Stimulated activated memory B cell treated with anti-CD40 and anti-IgM and Interleukin-4, amounts not matched to agents 10 μg/mL and 1 μg/mL and 100 μg/mL, for 72 hours (primary cell): ENCODE measurements around the gene FAM114A1.
A peak's percentile ranks its signal among the peaks of the same experiment; 100 is the strongest.
"Not testable (repeated sequence)": the region's sequence is repeated elsewhere in the genome, so short reads cannot be mapped to it uniquely, and the experiment has no call there.

Source experiments
- ATAC-seq: fragments of 150-1000 bp; cut with Tn5 transposase; 2 replicates; pipeline ENCODE4 v1.10.0; 2021
- H3K27ac Mint-ChIP-seq: one replicate; pipeline ENCODE4 v1.8.0; 2022; ENCODE audit warnings: mild to moderate bottlenecking, mixed read lengths
- H3K27me3 Mint-ChIP-seq: one replicate; pipeline ENCODE4 v1.8.0; 2022; ENCODE audit warnings: mixed read lengths
- H3K36me3 Mint-ChIP-seq: one replicate; pipeline ENCODE4 v1.8.0; 2022; ENCODE audit warnings: mixed read lengths
- H3K4me1 Mint-ChIP-seq: one replicate; pipeline ENCODE4 v1.8.0; 2022; ENCODE audit warnings: mixed read lengths
- H3K4me3 Mint-ChIP-seq: one replicate; pipeline ENCODE4 v1.8.0; 2022; ENCODE audit warnings: mild to moderate bottlenecking, moderate library complexity, mixed read lengths
- H3K9me3 Mint-ChIP-seq: one replicate; pipeline ENCODE4 v1.8.0; 2022; ENCODE audit warnings: mixed read lengths

FAM114A1 gene

DNA sequence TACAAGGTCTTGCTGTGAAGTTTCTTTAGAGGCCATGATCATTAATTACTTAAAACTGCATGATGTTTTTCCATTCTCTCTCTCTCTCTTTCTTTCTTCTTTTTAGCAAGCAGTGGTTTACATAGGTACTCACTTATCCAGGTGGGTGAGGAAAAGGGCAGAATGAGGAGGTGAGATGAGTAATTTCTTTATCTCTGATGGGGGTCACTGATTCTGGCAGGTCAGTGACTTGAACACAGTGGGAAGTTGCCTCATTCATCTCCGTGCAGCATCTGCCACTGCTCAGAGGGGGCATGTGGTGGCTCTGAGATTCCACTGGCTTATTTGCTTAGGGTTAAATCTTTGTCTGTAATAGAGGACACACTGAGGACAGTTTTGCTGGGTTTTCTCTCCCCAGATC is 62.6 kb downstream of the FAM114A1 start:
- peak; percentile 93 for ATAC-seq
- Mint-ChIP-seq H3K4me3 (no peak overlapping the region), H3K4me1 (peaks cover 17% of the 10 kb centered on the region), H3K36me3 (peaks cover 30% of the 10 kb centered on the region), H3K27me3 (no peaks in the 10 kb centered on the region), H3K27ac (peak overlapping the region; percentile 60), H3K9me3 (no peaks in the 10 kb centered on the region)

DNA sequence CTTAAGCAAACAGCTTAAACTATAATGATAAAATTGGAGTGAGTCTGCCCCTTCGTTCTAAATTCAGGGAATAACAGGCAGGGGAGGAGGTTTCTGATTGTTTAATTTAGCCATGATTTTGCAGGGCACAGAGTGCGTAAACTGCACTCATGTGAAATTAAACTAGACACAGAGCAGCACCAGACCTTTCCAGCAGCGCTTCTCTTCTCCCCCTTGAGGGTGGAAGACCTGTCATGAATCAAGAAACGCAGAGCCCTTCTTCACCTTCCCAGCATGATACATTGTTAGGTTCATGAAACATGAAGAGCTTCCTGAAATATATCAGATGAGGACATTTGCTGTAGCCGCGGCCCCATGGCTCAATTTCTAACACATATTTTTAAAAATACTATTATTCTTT is 63.1 kb downstream of the FAM114A1 start:
- H3K9me3 Mint-ChIP-seq = no peaks in the 10 kb centered on the region

DNA sequence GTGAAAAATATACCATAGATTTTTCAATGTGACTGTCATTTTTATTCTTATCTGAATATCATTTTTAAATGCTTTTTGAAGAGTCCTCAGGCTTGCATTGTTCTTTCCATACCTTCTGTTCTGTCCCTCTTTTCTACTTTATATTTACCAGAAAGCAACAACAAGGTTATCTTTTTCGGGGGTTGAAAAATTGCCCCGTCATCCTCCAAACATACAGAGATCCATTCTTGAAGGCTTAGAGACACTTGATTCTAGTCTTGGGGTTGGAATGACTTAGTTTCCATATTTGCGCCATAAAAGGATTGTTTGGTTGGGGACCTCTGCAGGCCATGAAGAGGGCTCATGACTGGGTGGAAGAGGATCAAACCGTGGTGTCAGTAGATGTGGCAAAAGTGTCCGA is 63.5 kb downstream of the FAM114A1 start:
- H3K4me1 Mint-ChIP-seq = peaks cover 17% of the 10 kb centered on the region
- H3K4me3 Mint-ChIP-seq = no peak overlapping the region
- no peaks in the 10 kb centered on the region for H3K27me3 Mint-ChIP-seq
- no peak overlapping the region for H3K27ac Mint-ChIP-seq
- peaks cover 30% of the 10 kb centered on the region for H3K36me3 Mint-ChIP-seq
- ATAC-seq = no peak
- no peaks in the 10 kb centered on the region for H3K9me3 Mint-ChIP-seq

More for the DNA sequence above, 63.1 kb downstream of the FAM114A1 start:
- no peak for ATAC-seq
- Mint-ChIP-seq H3K4me3 (no peak overlapping the region), H3K36me3 (peaks cover 30% of the 10 kb centered on the region), H3K27ac (peak overlapping the region; percentile 60), H3K4me1 (peaks cover 17% of the 10 kb centered on the region), H3K27me3 (no peaks in the 10 kb centered on the region)

DNA sequence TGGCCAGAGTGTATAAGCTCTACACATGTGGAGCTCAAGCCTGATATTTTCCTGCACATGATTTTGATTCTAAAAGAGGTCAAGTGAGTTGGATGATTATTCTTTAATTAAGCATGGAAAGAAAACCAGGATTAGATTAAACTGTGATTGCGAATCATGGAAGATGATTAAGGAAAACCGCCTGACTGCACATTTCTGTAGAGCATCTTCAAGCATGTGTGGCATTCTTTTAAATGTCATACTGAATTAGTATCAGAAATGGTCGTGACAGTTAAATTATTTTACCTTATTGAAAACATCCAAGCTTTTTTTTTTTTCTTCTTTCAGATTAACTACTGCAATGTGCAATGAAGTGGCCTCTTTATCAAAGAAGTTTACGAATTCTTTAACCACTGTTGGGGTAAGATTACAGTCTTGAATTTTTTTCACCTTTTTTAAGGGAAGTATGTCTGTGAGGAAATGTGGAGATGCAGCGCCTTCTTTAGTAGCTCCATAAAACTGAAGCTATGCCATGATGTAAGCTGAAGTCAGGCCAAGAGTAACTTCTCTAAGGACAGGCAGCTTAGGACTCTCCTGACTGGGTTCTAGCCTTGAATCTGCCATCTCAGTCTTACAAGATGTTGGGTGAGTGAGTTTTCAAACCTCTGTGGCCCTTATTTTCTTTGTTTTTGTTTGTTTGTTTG is 67.9 kb downstream of the FAM114A1 start:
- H3K4me1 Mint-ChIP-seq = peaks cover 18% of the 10 kb centered on the region
- ATAC-seq = no peak
- H3K9me3 Mint-ChIP-seq = no peaks in the 10 kb centered on the region
- H3K27me3 Mint-ChIP-seq = no peaks in the 10 kb centered on the region
- H3K27ac Mint-ChIP-seq = no peak overlapping the region
- no peak overlapping the region for H3K4me3 Mint-ChIP-seq
- peaks cover 10% of the 10 kb centered on the region for H3K36me3 Mint-ChIP-seq

DNA sequence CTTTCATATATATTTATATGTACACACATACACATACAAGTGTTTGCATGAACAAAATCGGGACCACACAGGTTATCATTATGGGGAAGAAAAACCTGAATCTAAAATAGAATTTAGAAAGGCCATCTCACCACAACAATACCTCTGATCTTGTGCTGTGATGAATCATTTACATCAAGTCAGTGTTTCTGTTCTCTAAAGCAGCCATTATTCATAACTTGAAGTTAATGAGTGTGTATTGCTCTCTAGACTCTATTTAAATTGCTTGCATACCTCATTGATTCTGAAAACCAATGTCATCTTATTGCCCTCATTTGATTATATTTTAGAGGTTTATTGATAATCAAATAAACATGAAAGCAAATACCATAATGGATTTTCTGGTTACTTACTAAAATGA is 71.6 kb downstream of the FAM114A1 start:
- peaks cover 23% of the 10 kb centered on the region for H3K4me1 Mint-ChIP-seq
- peak overlapping the region; percentile 58 for H3K27ac Mint-ChIP-seq
- no peaks in the 10 kb centered on the region for H3K9me3 Mint-ChIP-seq
- H3K4me3 Mint-ChIP-seq = no peak overlapping the region
- no peaks in the 10 kb centered on the region for H3K27me3 Mint-ChIP-seq
- ATAC-seq = peak; percentile 92
- peaks cover 6% of the 10 kb centered on the region for H3K36me3 Mint-ChIP-seq

DNA sequence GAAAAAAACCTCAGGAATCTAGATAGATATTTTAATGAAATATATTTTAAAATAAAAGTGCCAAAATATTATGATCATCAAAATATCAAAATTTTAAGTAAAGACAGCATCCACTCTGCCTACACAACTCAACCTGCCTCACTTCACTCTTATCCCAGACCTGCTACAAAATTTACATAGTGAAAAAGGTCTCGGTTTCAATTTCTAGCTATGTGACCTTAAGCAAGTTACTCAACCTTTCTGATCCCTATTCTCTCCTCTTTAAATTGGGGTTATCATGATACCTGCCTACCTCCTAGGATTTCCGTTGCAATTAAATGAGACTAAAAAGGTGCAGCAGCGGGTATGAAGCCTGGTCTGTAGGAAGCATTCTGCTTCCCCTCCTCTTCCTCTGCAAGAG is 72.9 kb downstream of the FAM114A1 start:
- Mint-ChIP-seq H3K36me3 (peaks cover 6% of the 10 kb centered on the region), H3K27ac (no peak overlapping the region), H3K27me3 (no peaks in the 10 kb centered on the region), H3K4me3 (no peak overlapping the region), H3K4me1 (peaks cover 23% of the 10 kb centered on the region), H3K9me3 (no peaks in the 10 kb centered on the region)
- no peak for ATAC-seq

DNA sequence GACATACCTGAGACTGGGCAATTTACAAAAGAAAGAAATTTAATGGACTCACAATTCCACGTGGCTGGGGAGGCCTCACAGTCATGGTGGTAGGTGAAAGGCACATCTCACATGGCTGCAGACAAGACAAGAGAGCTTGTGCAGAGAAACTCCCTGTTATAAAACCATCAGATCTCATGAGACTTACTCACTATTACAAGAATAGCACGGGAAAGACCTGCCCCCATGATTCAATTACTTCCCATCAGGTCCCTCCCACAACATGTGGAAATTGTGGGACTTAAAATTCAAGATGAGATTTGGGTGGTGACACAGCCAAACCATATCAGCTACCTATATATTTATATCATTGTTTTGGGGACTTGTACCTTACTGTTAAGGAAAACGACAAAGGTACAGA is 74.3 kb downstream of the FAM114A1 start:
- H3K4me3 Mint-ChIP-seq, H3K27me3 Mint-ChIP-seq, H3K36me3 Mint-ChIP-seq, H3K9me3 Mint-ChIP-seq, ATAC-seq: not testable (repeated sequence)
- Mint-ChIP-seq H3K4me1 (peaks cover 26% of the 10 kb centered on the region), H3K27ac (peak overlapping the region; percentile 9)

DNA sequence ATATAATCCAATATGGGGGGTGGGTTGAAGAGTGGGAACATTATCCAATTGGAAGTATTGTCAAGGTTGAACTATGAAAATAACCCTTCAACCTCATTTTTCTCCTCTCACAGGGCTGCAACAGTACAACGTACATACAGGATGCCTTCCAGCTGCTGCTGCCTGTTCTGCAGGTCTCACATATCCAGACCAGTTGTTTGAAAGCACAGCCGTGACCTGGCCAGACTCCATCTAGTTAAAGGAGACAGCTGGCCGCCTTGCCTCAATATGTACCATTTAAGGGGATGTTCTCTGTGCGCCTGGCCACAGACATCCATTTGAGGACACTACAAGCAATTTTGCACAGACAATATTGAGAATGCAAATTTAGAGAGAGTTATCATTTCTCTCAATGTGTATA is 75.7 kb downstream of the FAM114A1 start:
- H3K27me3 Mint-ChIP-seq = no peaks in the 10 kb centered on the region
- H3K27ac Mint-ChIP-seq = no peak overlapping the region
- no peak overlapping the region for H3K4me3 Mint-ChIP-seq
- peaks cover 30% of the 10 kb centered on the region for H3K4me1 Mint-ChIP-seq
- ATAC-seq = no peak
- H3K36me3 Mint-ChIP-seq = peaks cover 6% of the 10 kb centered on the region
- no peaks in the 10 kb centered on the region for H3K9me3 Mint-ChIP-seq

DNA sequence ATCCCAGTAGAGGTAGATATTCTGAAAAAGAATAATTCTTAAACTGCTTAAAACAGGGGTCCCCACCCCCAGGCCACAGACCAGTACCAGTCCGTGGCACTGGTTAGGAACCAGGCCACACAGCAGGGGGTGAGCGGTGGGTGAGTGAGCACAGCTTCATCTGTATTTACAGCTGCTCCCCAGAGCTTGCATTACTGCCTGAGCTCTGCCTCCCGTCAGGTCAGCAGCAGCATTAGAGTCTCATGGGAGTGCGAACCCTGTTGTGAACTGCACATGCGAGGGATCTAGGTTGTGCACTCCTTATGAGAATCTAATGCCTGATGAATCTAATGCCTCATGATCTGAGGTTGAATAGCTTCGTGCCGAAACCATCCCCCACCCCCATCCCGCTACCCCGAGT is 76.8 kb downstream of the FAM114A1 start:
- H3K4me3 Mint-ChIP-seq = no peak overlapping the region
- H3K27me3 Mint-ChIP-seq = no peaks in the 10 kb centered on the region
- no peaks in the 10 kb centered on the region for H3K9me3 Mint-ChIP-seq
- ATAC-seq = no peak
- peaks cover 6% of the 10 kb centered on the region for H3K36me3 Mint-ChIP-seq
- H3K4me1 Mint-ChIP-seq = peaks cover 23% of the 10 kb centered on the region
- H3K27ac Mint-ChIP-seq = no peak overlapping the region

DNA sequence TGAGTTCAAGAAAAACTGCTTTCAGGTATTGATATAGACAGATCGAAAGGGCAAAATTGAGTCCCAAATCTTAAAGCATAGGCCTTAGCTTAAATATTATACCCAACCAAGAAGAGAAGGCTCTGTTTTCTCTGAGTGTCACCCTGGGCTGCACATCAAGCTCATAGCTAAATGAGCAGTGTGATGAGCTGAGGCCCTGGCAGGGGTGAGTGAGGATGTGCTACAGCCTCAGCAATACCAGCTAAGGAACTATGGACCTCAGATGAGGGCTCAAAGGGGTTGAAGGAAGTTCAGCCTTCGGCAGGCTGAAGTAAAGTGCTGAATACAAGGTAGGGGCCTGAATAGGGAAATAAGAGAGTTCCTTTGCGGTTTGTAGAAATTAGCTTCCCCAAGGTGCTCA is 79.3 kb downstream of the FAM114A1 start:
- H3K4me1 Mint-ChIP-seq = peaks cover 12% of the 10 kb centered on the region
- H3K27ac Mint-ChIP-seq = peak overlapping the region; percentile 17
- no peak for ATAC-seq
- H3K27me3 Mint-ChIP-seq = no peaks in the 10 kb centered on the region
- no peak overlapping the region for H3K4me3 Mint-ChIP-seq
- H3K9me3 Mint-ChIP-seq = no peaks in the 10 kb centered on the region
- peaks cover 6% of the 10 kb centered on the region for H3K36me3 Mint-ChIP-seq

DNA sequence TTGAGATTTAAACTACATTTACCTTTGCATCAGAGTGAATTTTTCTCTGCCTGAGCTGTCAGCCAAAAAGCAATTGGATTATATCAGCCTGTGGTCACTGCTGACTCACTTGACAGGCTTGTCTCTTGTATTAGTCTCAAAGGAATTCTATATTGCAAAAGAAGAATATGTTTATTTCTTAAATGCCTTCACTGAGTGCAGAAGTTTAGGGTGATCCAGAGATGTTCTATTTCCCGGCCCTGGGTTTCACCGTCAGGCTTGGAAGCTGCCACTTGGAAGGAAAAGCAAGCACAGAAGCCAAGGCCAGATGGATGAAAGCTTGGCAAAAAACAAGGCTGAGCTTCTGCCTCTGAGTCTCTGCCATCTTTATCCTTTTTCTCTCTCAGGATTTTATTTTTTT is 80.9 kb downstream of the FAM114A1 start:
- no peaks in the 10 kb centered on the region for H3K9me3 Mint-ChIP-seq
- no peak overlapping the region for H3K4me3 Mint-ChIP-seq
- no peaks in the 10 kb centered on the region for H3K27me3 Mint-ChIP-seq
- no peaks in the 10 kb centered on the region for H3K36me3 Mint-ChIP-seq
- H3K4me1 Mint-ChIP-seq = peaks cover 12% of the 10 kb centered on the region
- no peak for ATAC-seq
- H3K27ac Mint-ChIP-seq = no peak overlapping the region

DNA sequence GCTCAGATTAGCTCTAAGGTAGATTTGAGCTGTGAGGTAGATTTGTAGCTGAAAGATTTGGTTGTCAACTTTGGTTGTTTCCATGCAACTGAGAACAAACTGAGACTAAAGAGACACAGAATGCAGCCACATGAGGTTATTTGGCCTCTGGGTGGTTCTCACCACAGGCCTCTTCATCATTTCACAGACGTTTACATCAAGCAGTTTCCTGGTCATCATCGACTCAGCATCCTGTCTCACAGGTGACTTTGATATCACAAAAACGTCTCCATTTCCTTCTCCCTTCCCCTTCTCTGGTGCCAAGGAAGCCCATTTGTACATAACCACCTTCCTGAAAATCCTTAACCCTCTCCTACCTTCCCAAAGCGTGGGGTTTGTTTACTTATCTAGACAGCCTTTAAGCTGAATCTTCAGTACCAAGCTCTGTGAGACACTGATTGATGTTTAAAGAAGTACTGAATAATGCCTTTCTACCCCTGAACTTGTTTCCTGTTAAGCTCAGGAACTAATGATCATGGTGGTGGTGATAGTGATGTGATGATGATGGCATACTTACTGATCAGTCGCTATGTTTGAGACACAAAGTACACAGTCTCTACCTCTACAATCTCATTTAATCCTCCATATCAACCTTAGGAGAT is 81.9 kb downstream of the FAM114A1 start:
- Mint-ChIP-seq H3K4me1 (peaks cover 12% of the 10 kb centered on the region), H3K4me3 (no peak overlapping the region), H3K9me3 (no peaks in the 10 kb centered on the region), H3K36me3 (no peaks in the 10 kb centered on the region), H3K27ac (peak overlapping the region; percentile 41), H3K27me3 (no peaks in the 10 kb centered on the region)
- ATAC-seq = no peak

DNA sequence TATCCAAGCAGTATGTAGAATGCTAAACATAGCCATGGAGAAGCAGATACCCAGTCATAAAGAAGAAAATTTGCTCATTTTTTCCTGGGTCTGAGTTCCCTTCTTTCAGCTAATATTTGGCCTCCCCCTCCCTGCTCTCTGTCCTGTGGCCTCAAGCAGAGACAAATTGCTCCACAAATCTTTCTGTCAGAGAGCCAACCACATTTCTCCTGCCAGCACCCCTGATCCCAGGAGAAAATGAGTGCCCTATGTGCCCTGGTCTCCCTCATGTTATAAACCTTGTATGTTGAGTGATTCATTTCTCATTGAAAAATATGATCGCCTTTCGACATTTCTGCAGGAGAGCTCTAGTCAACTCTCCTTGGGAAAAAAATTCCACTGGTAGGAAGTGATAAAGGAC is 82.6 kb downstream of the FAM114A1 start:
- Mint-ChIP-seq H3K4me3 (no peak overlapping the region), H3K9me3 (no peaks in the 10 kb centered on the region), H3K4me1 (peaks cover 12% of the 10 kb centered on the region), H3K36me3 (no peaks in the 10 kb centered on the region), H3K27ac (peak overlapping the region; percentile 41), H3K27me3 (no peaks in the 10 kb centered on the region)
- ATAC-seq = no peak

DNA sequence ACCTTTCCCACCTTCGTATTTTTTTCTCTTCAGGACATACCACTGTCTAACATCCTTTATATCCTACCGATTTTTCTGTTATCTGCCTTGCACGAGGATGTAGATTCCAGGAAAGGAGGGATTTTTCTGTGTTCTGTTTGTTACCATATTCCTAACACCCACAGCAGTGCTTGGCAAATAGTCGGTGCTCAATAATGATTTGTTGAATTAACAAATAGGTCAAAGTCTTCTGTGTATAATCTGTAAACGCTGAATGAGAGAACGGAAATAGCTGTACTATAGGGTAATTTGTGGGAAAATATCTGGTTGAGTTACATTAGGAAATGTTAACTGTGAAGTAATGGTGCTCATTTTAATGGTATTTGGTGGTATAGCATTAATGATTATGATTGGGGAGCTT is 83.1 kb downstream of the FAM114A1 start:
- Mint-ChIP-seq H3K9me3 (no peaks in the 10 kb centered on the region), H3K27ac (no peak overlapping the region), H3K36me3 (no peaks in the 10 kb centered on the region), H3K4me1 (peaks cover 12% of the 10 kb centered on the region), H3K27me3 (no peaks in the 10 kb centered on the region), H3K4me3 (no peak overlapping the region)
- no peak for ATAC-seq

DNA sequence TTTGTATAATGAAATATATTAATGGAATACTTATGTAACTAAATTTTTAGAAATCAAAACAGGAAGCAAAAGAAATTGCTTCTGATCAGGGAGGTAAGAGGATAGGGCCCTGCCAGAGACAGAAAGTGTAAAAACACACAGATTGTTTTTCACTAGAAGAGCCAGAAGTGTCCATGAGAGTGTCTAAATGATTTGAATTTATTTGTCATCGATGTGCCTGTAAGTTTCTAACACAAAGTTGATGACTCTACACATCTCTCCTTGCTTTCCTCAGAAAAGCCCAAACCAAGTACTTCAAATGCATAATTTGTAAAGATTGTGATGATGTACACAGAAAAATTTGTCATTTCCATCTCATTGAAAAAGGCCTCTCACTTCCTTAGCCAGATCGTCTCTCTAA is 84.0 kb downstream of the FAM114A1 start:
- Mint-ChIP-seq H3K4me1 (peaks cover 12% of the 10 kb centered on the region), H3K9me3 (no peaks in the 10 kb centered on the region), H3K27me3 (no peaks in the 10 kb centered on the region), H3K4me3 (no peak overlapping the region), H3K36me3 (no peaks in the 10 kb centered on the region), H3K27ac (no peak overlapping the region)
- ATAC-seq = no peak

DNA sequence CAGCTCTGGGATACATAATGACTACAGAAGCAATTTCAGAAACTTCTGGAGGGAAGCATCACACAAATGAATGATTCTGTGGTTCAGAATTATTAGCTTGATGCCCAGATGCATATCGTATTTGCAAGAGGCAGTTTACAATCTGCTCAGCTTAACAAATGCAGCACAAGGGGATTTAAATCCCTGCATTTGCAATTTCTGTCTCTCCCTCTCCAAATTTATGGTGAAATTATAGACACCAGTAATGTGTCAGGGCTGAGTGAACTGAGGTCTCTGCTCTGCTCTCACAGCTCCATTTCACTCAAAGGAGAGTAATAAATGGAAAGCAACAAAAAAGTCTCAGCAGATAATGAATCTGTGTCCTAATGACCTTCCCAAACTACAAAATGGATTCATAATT is 84.4 kb downstream of the FAM114A1 start:
- Mint-ChIP-seq H3K4me3 (no peak overlapping the region), H3K36me3 (no peaks in the 10 kb centered on the region), H3K9me3 (no peaks in the 10 kb centered on the region), H3K27me3 (no peaks in the 10 kb centered on the region), H3K4me1 (peaks cover 8% of the 10 kb centered on the region), H3K27ac (no peak overlapping the region)
- no peak for ATAC-seq
